Fibroblast of mammary gland (primary cell): Measurements from ENCODE around the gene SMG6.
A peak's percentile ranks its signal among the peaks of the same experiment; 100 is the strongest.
"Not testable (repeated sequence)": the region's sequence is repeated elsewhere in the genome, so short reads cannot be mapped to it uniquely, and the experiment has no call there.

Experiments
- DNase-seq: peaks from one replicate; pipeline ENCODE4 v3.0.0-alpha.2; 2010; ENCODE audit warnings: low read depth
- H3K4me3 ChIP-seq: 2 replicates; pipeline ENCODE4 v1.5.1; 2011; ENCODE audit warnings: low read depth, mild to moderate bottlenecking, low read length, moderate library complexity; ENCODE audit not compliant: control insufficient read depth
- TF ChIP-seq, protein P1 (sequence below): conservative IDR thresholded peaks from 2 replicates; pipeline ENCODE4 v1.5.1; 2011; ENCODE audit warnings: low read depth, low read length, inconsistent platforms; ENCODE audit not compliant: control insufficient read depth, insufficient read depth

SMG6 gene

DNA sequence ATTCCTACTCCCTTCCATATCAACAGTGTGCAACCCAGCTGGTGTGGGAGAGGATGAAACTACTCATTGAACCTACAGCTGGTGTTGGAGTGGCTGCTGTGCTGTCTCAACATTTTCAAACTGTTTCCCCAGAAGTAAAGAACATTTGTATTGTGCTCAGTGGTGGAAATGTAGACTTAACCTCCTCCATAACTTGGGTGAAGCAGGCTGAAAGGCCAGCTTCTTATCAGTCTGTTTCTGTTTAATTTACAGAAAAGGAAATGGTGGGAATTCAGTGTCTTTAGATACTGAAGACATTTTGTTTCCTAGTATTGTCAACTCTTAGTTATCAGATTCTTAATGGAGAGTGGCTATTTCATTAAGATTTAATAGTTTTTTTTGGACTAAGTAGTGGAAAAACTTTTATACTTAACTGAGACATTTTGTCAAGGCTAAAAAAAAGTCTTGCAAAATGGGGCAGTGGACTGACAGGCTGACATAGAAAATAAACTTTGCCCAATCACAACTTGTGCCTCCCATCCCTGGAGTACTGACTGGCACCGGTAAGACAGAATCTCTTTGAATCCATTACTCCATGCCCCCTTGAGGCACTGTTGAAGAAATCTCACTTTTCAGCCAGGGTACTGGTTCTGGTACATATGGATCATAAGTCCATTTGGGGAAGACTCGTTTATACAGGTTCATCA lies 20.2 kb upstream of the SMG6 start:
- DNase-seq: no peak
- no peak overlapping the region for H3K4me3 ChIP-seq
- TF ChIP-seq, protein P1, sequence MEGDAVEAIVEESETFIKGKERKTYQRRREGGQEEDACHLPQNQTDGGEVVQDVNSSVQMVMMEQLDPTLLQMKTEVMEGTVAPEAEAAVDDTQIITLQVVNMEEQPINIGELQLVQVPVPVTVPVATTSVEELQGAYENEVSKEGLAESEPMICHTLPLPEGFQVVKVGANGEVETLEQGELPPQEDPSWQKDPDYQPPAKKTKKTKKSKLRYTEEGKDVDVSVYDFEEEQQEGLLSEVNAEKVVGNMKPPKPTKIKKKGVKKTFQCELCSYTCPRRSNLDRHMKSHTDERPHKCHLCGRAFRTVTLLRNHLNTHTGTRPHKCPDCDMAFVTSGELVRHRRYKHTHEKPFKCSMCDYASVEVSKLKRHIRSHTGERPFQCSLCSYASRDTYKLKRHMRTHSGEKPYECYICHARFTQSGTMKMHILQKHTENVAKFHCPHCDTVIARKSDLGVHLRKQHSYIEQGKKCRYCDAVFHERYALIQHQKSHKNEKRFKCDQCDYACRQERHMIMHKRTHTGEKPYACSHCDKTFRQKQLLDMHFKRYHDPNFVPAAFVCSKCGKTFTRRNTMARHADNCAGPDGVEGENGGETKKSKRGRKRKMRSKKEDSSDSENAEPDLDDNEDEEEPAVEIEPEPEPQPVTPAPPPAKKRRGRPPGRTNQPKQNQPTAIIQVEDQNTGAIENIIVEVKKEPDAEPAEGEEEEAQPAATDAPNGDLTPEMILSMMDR: no peak

DNA sequence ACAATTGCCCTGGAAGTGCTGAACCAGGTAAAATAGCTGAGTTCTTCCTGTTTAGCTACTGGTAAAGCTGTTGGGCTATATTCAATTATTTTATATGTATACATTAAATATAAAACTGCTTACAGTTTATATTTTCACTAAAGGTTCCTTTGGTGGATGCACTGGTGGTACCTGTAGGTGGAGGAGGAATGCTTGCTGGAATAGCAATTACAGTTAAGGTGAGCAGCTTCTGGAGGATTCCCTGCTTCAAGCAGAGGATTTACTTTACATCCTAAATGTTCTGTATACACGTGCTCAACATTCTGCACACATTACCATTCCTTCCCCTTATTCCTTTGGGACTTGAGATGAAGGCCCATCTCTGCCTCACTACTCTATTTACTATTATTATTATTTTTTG lies 17.8 kb upstream of the SMG6 start:
- TF ChIP-seq, protein P1: no peak
- no peak for DNase-seq

DNA sequence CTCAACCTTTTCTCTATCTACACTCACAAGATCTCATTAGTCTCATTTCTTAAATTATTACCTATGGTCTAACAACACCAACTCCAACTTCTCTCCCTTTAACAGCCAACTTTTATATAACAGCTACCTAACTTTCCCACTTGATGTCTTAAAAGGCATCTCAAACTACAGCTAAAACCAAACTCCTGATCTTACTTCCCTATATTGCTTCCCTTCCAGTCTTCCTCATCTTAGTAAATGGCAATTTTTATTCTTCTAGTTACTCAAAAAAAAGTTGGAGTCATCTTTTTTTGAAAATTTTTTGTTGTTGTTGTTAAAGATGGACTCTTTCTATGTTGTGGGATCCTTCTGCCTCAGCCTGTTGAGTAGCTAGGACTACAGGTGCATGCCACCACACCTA lies 15.5 kb upstream of the SMG6 start:
- TF ChIP-seq, protein P1: no peak
- no peak overlapping the region for H3K4me3 ChIP-seq
- no peak for DNase-seq

More for the DNA sequence above, 17.8 kb upstream of the SMG6 start:
- no peak overlapping the region for H3K4me3 ChIP-seq

DNA sequence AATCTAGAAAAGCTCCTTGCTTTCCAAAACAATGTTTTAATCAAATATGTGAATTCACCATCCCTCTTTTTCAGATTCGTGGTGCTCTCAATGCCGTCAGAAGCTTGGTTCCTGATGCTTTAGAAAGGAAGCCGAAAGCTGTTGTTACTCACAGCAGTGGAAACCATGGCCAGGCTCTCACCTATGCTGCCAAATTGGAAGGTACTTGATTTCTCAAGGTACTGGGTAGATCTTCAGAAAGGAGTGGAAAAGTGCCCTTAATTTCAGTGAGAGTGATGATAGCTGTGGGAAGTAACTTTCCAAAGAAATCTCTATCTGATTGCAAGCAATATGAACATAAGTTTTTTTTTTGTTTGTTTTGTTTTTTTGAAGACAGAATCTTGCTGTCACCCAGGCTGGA lies 14.2 kb upstream of the SMG6 start:
- DNase-seq: no peak
- H3K4me3 ChIP-seq: no peak overlapping the region
- TF ChIP-seq, protein P1: no peak

DNA sequence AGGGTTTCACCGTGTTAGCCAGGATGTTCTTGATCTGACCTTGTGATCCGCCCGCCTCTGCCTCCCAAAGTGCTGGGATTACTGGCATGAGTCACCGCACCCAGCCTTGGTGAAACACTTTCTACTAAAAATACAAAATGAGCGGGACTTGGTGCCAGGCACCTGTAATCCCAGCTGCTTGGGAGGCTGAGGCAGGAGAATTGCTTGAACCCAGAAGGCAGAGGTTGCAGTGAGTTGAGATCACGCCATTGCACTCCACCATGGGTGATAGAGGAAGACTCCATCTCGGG lies 13.3 kb upstream of the SMG6 start:
- H3K4me3 ChIP-seq, DNase-seq: not testable (repeated sequence)

DNA sequence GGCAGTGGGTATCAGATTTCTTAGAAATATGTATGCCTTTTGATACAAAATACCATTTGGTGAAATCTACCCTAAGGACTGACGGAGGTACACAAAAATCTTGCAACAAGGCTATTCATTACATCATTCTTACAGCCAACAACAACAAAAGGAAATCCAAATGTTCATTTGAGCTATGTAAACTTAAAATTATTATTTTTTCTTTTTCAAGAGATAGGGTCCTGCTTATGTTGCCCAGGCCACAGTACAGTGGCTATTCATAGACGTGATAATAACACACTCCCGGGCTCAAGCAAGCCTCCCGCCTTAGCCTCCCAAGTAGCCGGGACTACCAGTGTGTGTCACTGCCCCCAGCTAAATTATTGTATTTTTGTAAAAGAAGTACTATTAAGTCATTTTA lies 9.2 kb upstream of the SMG6 start:
- TF ChIP-seq, protein P1: no peak
- no peak for DNase-seq
- H3K4me3 ChIP-seq: no peak overlapping the region

DNA sequence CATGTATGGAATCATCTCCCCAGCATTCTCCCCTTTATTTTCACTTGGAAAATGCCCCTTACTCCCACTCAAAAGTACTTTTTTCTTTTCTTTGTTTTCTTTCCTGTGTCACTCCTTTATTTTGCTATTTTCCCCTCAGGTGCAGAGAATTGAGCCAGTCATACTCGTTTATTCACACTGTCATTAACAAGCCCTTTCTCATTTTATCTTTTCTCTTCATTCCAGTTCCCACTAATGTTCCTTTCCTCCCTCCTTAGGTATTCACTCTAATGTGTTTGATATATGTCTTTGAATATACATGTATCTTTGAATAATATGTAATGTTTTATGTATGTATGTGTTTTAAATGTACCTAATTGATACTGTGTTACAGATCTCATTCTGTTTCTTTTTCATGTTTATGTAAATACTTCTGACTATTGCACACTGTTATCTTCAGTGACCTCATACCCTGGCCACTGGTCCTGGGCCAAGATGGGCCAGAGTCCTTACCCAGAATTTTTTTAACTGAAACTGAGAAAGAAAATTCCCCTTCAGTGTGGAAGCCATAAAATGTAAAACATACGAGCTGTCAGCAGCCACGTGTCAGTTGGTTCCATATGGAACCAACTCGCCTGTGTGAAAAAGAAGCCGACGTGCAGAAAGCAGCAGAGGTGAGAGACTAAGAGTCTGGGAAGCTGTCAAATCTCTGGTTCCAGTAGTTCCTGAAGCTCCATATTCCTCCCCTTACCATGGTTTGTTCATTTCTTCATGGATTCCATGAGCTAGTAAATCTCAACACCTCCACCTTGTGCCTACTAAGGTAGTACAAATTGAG lies 6.0 kb upstream of the SMG6 start:
- peak; percentile 14 for DNase-seq
- TF ChIP-seq, protein P1: no peak
- no peak overlapping the region for H3K4me3 ChIP-seq
